Aorta (tissue), 5 donors: ENCODE results near the gene ZNF385B. TPM values are rescaled to one million over a fixed set of nuclear protein-coding genes. Genes with fewer than 3 reads are reported as not detected.
A peak's percentile ranks its signal among the peaks of the same experiment; 100 is the strongest.
"Not testable (repeated sequence)": the region's sequence is repeated elsewhere in the genome, so short reads cannot be mapped to it uniquely, and the experiment has no call there.

Experiments
- ATAC-seq: fragments of 200-7000 bp; cut with Tn5 transposase; one replicate; pipeline ENCODE4 v1.9.1; 2022; ENCODE audit warnings: moderate library complexity; ENCODE audit not compliant: low FRiP score
- DNase-seq, 2 donors: peaks; one replicate each; pipeline ENCODE4 v3.0.0-alpha.2; 2020
- H3K27ac ChIP-seq, 2 donors: one replicate each; pipeline ENCODE4 v1.5.1; 2013; ENCODE audit warnings: low read length in 2 of 2, mild to moderate bottlenecking in 2 of 2, moderate library complexity in 2 of 2, control low read depth in 1 of 2, inconsistent platforms in 1 of 2, low read depth in 1 of 2
- H3K27me3 ChIP-seq, 2 donors: one replicate each; pipeline ENCODE4 v1.6.1; 2013; ENCODE audit warnings: control low read depth in 1 of 2, low read length in 1 of 2, mild to moderate bottlenecking in 1 of 2, moderate library complexity in 1 of 2; ENCODE audit not compliant: insufficient read depth in 2 of 2, control insufficient read depth in 1 of 2
- H3K36me3 ChIP-seq, 2 donors: one replicate each; pipeline ENCODE4 v1.6.1; 2013; ENCODE audit warnings: control low read depth in 1 of 2, low read length in 1 of 2, mild to moderate bottlenecking in 1 of 2; ENCODE audit not compliant: insufficient read depth in 2 of 2, control insufficient read depth in 1 of 2
- H3K4me1 ChIP-seq, 2 donors: one replicate each; pipeline ENCODE4 v1.6.1; 2013; ENCODE audit warnings: low read length in 2 of 2, control low read depth in 1 of 2, mild to moderate bottlenecking in 1 of 2, moderate library complexity in 1 of 2; ENCODE audit not compliant: insufficient read depth in 2 of 2, control insufficient read depth in 1 of 2
- H3K4me3 ChIP-seq, 2 donors: one replicate each; pipeline ENCODE4 v1.5.1; 2013; ENCODE audit warnings: low read length in 2 of 2, control low read depth in 1 of 2, mild to moderate bottlenecking in 1 of 2
- H3K9me3 ChIP-seq: one replicate; pipeline ENCODE4 v1.6.1; 2013; ENCODE audit warnings: mild to moderate bottlenecking, low read length; ENCODE audit not compliant: control insufficient read depth
- WGBS, 2 donors: extraction: QIAGEN DNeasy Blood & Tissue Kit; methylation state at CpG; one replicate each; pipeline ENCODE4 v1.1.7; 2013; 5-methylcytosine and 5-hydroxymethylcytosine counted together
- intact Hi-C, 2 donors: fragments of 100-400 bp; cut with DNase I; formaldehyde crosslinking; loops; one replicate each; pipeline versions ENCODE4 v1.14.2 to v1.15.0; 2022
- polyA plus RNA-seq, 2 donors: library from polyadenylated mRNA; stranded (reverse); fragments of 200-250 nt; gene quantifications; one replicate each; pipeline ENCODE4 v1.2.3, GENCODE V29; 2013
- total RNA-seq, 2 donors: library from RNA; stranded (reverse); fragmentation: NEBNext Ultra II Directional; extraction: Animal tissue kit (Norgen Biotek cat#: 25700); gene quantifications; one replicate each; pipeline ENCODE4 v1.2.1, GENCODE V29; 2021
- donor health status: healthy with polysubstance abuse.
- donor health status: Bipolar disorder and iron deficiency.
- donor health status: DM: no; HTN: no; CAD: no.
- donor health status: DM: no; HTN: no; CAD: no.
- donor health status: DM: yes; HTN: yes; CAD: no.

The ZNF385B gene
- total and polyA plus RNA-seq, 4 donors = 3.3 to 4.6 (median 4.0) TPM; not detected in 1

DNA sequence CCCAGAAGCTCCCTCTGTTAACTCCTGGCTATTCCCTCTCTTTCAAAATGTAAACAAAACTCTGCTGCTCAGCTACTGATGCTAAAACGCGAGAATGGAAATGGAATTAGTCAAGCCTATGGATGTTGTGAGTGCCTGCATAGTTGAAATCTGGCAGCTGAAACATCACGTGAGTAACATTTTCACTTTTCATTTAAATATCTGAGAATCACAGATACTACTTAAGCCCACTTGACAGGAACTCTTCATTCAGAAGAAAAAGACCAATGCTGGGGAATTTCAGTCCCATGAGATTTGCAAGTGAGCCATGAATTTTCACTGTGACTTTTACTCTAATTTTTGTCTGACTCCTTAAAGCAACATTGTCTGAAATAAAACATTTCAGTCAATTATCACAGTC is 381.5 kb downstream of the ZNF385B start:
- Histone ChIP-seq H3K27me3 (no peaks in the 10 kb centered on the region), H3K36me3 (no peaks in the 10 kb centered on the region), H3K27ac (no peak overlapping the region), H3K4me1 (no peaks in the 10 kb centered on the region), H3K4me3 (no peak overlapping the region), H3K9me3 (no peaks in the 10 kb centered on the region)
- ATAC-seq = no peak
- 26 to 48% methylated on average over 3 of the region's 3 CpGs for WGBS, 2 donors
- intact Hi-C loops = no loop called here
- no peak for DNase-seq

DNA sequence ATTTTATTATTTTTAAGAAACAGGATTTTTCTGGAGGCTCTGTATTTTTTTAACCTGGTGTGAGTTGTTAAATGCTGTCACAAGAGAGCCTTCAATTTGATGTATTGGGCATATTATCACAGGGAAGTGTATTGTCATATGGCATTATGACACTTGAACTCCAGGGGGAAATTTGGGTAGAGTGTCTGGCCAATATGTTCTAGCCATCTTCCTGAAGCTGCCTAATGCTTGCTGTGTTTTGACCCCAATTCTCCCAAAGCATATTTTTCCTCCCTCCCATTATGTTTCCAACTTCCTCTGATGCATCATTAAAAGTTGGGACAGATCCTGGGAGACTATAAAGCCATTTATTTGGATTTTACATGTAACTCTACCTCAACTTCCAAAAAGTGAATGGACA is 382.6 kb downstream of the ZNF385B start:
- no peak overlapping the region for H3K27ac ChIP-seq
- no peaks in the 10 kb centered on the region for H3K4me1 ChIP-seq
- intact Hi-C loops = no loop called here
- no peaks in the 10 kb centered on the region for H3K9me3 ChIP-seq
- H3K36me3 ChIP-seq = no peaks in the 10 kb centered on the region
- DNase-seq (no peak), ATAC-seq (no peak)
- H3K27me3 ChIP-seq = no peaks in the 10 kb centered on the region
- no peak overlapping the region for H3K4me3 ChIP-seq

DNA sequence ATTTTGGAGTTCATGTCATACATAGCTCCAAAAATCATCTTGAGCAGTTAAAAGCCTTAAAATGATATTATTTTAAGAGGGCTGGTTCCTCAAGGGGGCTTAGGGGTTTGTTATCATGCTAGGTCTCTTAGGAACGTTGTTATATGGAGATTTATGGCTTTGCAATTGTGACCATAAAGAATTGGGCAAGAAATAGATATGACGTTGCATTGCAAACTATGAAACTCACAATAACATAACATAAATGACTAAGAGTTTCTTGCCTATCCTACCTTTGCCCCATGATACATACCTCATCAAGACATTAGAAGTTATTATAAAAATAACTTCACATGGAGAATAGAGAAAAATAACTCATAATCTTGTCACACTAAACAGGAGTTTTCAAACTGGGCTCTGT is 390.4 kb downstream of the ZNF385B start:
- DNase-seq = no peak
- no peak for ATAC-seq
- 14 to 38% methylated on average over 2 of the region's 2 CpGs for WGBS, 2 donors

DNA sequence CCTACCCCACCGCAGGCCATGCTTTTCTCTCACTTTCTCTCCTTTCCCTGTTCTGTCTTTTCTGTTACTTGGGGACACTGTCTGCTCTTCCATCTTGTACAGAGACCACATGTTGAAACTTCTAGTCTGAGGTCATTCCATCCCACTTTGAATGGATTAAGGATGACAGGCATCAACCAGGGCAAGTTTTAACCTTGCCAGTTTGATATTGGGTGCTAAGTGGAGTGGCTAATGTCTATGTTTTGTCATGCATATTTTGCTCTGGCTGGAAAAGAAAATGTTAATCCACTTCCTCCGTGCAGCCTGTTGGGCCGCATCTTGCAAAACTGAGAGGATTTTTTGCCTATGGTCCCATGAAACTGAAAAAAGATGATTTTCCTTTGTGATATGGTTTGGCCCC is 391.3 kb downstream of the ZNF385B start:
- Histone ChIP-seq H3K27ac (no peak overlapping the region), H3K36me3 (no peaks in the 10 kb centered on the region), H3K4me1 (no peaks in the 10 kb centered on the region), H3K27me3 (no peaks in the 10 kb centered on the region), H3K4me3 (no peak overlapping the region), H3K9me3 (no peaks in the 10 kb centered on the region)
- intact Hi-C loops = no loop called here
- DNase-seq (no peak), ATAC-seq (no peak)
- WGBS, 2 donors = 56 to 79% methylated on average over 3 of the region's 3 CpGs

More for the DNA sequence above, 390.4 kb downstream of the ZNF385B start:
- Histone ChIP-seq H3K4me3 (no peak overlapping the region), H3K27ac (no peak overlapping the region), H3K4me1 (no peaks in the 10 kb centered on the region), H3K9me3 (no peaks in the 10 kb centered on the region), H3K27me3 (no peaks in the 10 kb centered on the region), H3K36me3 (no peaks in the 10 kb centered on the region)
- intact Hi-C loops = no loop called here

DNA sequence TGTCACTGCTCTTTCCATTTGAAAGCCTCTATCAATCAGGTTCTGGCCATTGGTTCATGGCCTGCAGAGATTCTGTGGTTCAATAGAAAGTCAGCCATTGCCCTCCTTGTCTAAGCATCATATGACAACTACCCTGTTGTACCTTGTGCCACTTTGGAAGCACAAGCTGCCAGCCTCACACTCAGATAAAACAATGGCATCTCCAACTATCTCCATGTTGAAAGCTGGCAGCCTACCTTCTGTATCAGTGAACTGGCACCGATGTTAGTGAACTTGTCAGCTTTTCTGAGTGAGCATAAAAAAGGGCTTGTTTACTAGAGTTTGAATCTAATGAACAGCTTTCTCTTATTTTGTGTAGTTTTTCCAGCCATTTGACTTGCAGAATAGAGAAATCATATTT is 393.5 kb downstream of the ZNF385B start:
- no peaks in the 10 kb centered on the region for H3K27me3 ChIP-seq
- DNase-seq = no peak
- peaks cover 1% of the 10 kb centered on the region for H3K9me3 ChIP-seq
- intact Hi-C loops = no loop called here
- no peak overlapping the region for H3K4me3 ChIP-seq
- no peak overlapping the region for H3K27ac ChIP-seq
- WGBS, 2 donors = 75 to 87% methylated on average over 1 of the region's 1 CpG
- no peaks in the 10 kb centered on the region for H3K4me1 ChIP-seq
- no peaks in the 10 kb centered on the region for H3K36me3 ChIP-seq
- ATAC-seq = no peak

DNA sequence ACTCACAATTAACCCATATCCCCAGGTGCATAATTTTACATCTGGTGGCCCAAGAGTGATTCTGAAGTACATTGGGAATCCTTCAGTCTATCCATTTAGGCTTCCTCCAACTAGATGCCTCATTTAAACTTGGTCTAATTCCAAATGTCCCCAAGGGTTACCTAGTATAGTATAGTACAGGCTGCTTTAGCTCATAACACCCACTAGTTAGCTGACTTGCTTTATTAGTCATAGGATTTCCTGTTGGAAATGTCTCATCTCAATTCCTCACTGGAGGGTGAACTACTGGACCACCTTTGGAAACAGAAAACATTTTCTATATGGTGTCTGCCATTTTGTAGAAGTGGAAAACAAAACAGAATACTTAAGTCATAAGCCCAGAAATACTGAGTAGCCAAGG is 394.3 kb downstream of the ZNF385B start:
- Histone ChIP-seq H3K4me3 (no peak overlapping the region), H3K27me3 (no peaks in the 10 kb centered on the region), H3K9me3 (peaks cover 1% of the 10 kb centered on the region), H3K36me3 (no peaks in the 10 kb centered on the region), H3K4me1 (no peaks in the 10 kb centered on the region), H3K27ac (no peak overlapping the region)
- ATAC-seq (no peak), DNase-seq (no peak)
- intact Hi-C loops = no loop called here

DNA sequence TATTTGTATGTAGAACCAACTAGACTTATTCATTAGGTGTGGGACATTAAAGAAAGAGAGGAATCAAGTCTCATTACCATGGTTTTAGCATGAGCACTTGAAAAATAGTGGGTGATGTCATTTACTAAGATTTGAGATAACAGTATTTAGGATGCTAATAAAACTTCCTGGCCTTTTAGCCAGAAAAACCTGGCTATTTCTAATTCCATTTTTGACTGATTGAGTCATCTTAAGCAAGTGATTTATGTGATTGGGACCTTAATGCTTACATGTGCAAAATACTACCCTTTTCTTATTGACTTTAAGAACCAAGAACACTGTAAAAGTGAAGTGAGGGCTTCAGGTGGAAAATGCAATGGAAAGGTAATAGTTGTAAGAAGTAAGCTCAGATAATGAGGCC is 400.0 kb downstream of the ZNF385B start:
- Histone ChIP-seq H3K36me3 (no peaks in the 10 kb centered on the region), H3K27ac (no peak overlapping the region), H3K4me3 (no peak overlapping the region), H3K27me3 (no peaks in the 10 kb centered on the region), H3K4me1 (no peaks in the 10 kb centered on the region), H3K9me3 (peaks cover 1% of the 10 kb centered on the region)
- ATAC-seq (no peak), DNase-seq (no peak)
- intact Hi-C loops = no loop called here

DNA sequence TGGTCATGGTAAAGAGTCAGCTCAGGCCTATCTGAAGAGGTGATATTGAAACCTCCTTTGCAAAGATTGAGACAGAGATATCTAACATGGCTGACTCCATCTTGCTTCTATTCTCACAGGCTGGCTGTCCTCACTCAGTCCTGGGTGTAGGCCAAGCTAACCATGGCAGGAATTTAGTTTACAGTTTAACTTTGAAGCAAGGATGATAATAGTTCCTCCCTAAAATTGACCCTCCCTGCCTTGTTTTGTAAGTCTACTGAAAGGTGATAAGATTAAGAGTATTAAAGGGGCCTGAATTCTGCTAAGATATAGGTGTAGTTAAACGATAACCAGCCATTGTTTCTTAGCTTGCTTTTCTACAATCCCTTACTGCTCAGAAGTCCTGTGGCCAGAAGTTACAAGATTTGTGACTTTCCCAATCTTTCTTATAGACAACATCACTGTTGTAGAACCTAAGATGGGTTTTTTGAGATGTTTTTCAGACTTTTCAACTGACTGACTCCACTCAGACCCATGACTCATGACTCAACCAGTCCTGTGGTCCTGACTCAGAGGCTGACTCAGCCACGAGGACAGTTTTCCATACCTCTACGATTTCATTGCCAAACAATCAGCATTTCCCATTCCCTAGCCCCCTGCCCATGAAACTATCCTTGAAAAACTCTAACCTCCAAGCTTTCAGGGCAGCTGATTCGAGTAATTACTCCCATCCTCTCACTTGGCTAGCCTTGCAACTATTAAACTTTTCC is 401.1 kb downstream of the ZNF385B start:
- DNase-seq = peak in 1 of 2 donors; percentile 47
- ATAC-seq = no peak
- H3K4me1 ChIP-seq = no peaks in the 10 kb centered on the region
- 56 to 58% methylated on average over 4 of the region's 4 CpGs for WGBS, 2 donors
- H3K27me3 ChIP-seq = no peaks in the 10 kb centered on the region
- no peaks in the 10 kb centered on the region for H3K36me3 ChIP-seq
- no peak overlapping the region for H3K4me3 ChIP-seq
- peaks cover 1% of the 10 kb centered on the region for H3K9me3 ChIP-seq
- no peak overlapping the region for H3K27ac ChIP-seq
- intact Hi-C loops = no loop called here

DNA sequence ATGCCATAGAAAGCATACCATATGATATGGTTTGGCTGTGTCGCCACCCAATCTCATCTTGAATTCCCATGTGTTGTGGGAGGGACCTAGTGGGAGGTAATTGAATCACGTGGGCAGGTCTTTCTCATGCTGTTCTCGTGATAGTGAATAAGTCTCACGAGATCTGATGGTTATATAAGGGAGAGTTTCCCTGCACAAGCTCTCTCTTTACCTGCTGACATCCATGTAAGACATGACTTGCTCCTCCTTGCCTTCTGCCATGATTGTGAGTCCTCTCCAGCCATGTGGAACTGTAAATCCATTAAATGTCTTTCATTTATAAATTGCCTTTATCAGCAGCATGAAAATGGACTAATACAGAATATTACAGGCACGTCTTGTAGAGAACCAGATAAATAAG is 403.3 kb downstream of the ZNF385B start:
- intact Hi-C loops, H3K36me3 ChIP-seq, H3K27me3 ChIP-seq, H3K4me1 ChIP-seq, ATAC-seq, H3K4me3 ChIP-seq, H3K9me3 ChIP-seq, H3K27ac ChIP-seq, DNase-seq: not testable (repeated sequence)
- 89 to 92% methylated on average over 5 of the region's 5 CpGs for WGBS, 2 donors
